Testis (tissue), 3 donors: ENCODE measurements around the gene AQP2. TPM values are rescaled to one million over a fixed set of nuclear protein-coding genes. Genes with fewer than 3 reads are reported as not detected.
A peak's percentile ranks its signal among the peaks of the same experiment; 100 is the strongest.

Experiments used
- DNase-seq: peaks from one replicate; pipeline ENCODE4 v3.0.0-alpha.2; 2019
- H3K27ac ChIP-seq, 2 donors: fragments of 200-600 bp; sonication (generic); one replicate each; pipeline ENCODE4 v1.5.1; 2019
- H3K27me3 ChIP-seq: fragments of 200-600 bp; sonication (generic); one replicate; pipeline ENCODE4 v1.5.1; 2019
- H3K36me3 ChIP-seq: fragments of 200-600 bp; sonication (generic); one replicate; pipeline ENCODE4 v1.5.1; 2017; ENCODE audit warnings: low read depth; ENCODE audit errors: missing control alignments
- H3K4me1 ChIP-seq: fragments of 200-600 bp; sonication (generic); one replicate; pipeline ENCODE4 v1.5.1; 2019
- H3K4me3 ChIP-seq, 2 donors: fragments of 200-600 bp; sonication (generic); one replicate each; pipeline ENCODE4 v1.5.1; 2017 to 2019
- H3K9me3 ChIP-seq: fragments of 200-600 bp; sonication (generic); one replicate; pipeline ENCODE4 v1.5.1; 2017
- POLR2A ChIP-seq: fragments of 450-650 bp; IDR thresholded peaks from one replicate; pipeline ENCODE4 v1.6.1; 2017; ENCODE audit warnings: antibody characterized with exemption, mild to moderate bottlenecking, moderate library complexity
- WGBS, 2 donors: methylation state at CpG; one replicate each; pipeline ENCODE4 v1.1.5; 2018; 5-methylcytosine and 5-hydroxymethylcytosine counted together
- intact Hi-C: fragments of 100-400 bp; cut with DNase I; formaldehyde crosslinking; loops from one replicate; pipeline ENCODE4 v1.15.1; 2023; ENCODE audit warnings: low total_unique reads
- polyA plus RNA-seq: library from polyadenylated mRNA; stranded (reverse); fragments of 350-450 nt; fragmentation: Illumina TruSeq; extraction: RNeasy Lipid Tissue Mini Kit (QIAGEN cat#74804); gene quantifications from one replicate; pipeline ENCODE4 v1.2.3, GENCODE V29; 2014; ENCODE audit warnings: low read depth, low replicate concordance; ENCODE audit not compliant: insufficient read depth
- total RNA-seq, 2 donors: library from RNA; depleted of rRNA; stranded (reverse); fragments of >200 nt; gene quantifications; one replicate each; pipeline ENCODE4 v1.2.3, GENCODE V29; 2016
- TF ChIP-seq, protein P1 (sequence below), 3 experiments: fragments of 450-650 bp in 2 of 3; fragments of 200-600 bp in 1 of 3; sonication (generic) in 1 of 3; IDR thresholded peaks; one replicate each; pipeline ENCODE4 v1.5.1; 2016 to 2019; ENCODE audit warnings: antibody characterized with exemption in 3 of 3, mild to moderate bottlenecking in 2 of 3, moderate library complexity in 1 of 3

AQP2 gene
- total and polyA plus RNA-seq, 3 donors from 2014 or later, result 0.79 to 1.9 (median 1.1) TPM

DNA sequence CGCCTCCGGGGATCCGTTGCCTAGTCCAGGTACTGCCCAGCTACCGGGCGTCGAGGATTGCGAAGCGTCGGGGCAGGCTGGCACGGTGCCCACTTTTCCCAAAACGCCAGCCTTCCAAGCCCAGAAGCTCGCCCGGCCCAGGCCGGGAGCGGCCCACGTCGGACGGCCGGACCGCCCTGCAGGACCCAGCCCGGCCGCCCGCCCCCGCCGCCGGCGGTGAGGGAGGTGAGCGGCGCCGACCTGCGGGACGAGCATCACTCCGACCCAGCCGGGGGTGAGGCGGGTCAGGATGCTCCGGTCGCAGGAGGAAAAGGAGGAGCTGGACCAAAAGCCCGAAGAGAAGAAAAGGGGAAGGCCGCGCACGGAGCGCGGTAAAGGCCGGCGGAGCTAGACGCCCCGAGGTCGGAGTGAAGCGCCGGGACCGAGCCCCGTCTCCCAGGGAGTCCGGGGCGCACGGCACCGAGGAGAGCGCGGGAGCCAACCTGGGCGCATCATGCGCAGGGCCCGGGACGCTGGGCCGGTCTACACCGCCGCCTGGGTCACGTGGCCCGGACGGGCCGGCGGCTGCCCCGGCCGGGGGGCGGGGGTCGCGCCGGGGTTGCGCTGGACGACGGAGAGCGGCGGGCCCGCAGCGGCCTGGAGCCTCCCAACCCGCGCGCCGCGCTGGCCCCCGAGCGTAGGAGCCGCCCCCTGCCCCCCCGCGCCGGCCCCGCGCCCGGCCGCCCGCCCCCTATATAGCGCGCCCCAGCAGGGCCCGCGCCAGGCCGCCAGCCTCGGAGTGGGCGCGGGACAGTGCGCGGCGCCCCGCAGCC is 10.8 kb downstream of the AQP2 start, which contains the start of gene AQP5:
AQP5 (plus strand) TSS at position 762 of the 812 bp plus-strand sequence. CDS start 146 bp downstream, outside the sequence.
- Histone ChIP-seq H3K9me3 (no peaks in the 10 kb centered on the region), H3K4me1 (peaks cover 15% of the 10 kb centered on the region), H3K27ac (no peak within 1 kb of the TSS), H3K36me3 (no peaks in the 10 kb centered on the region), H3K27me3 (no peaks in the 10 kb centered on the region), H3K4me3 (peak within 1 kb of the TSS; percentile 29 to 47)
- DNase-seq, result no peak
- intact Hi-C loops, result no loop called here
- 1 to 2% methylated on average over 22 to 50 of the region's 111 CpGs for WGBS, 2 donors
- TF ChIP-seq, protein P1, sequence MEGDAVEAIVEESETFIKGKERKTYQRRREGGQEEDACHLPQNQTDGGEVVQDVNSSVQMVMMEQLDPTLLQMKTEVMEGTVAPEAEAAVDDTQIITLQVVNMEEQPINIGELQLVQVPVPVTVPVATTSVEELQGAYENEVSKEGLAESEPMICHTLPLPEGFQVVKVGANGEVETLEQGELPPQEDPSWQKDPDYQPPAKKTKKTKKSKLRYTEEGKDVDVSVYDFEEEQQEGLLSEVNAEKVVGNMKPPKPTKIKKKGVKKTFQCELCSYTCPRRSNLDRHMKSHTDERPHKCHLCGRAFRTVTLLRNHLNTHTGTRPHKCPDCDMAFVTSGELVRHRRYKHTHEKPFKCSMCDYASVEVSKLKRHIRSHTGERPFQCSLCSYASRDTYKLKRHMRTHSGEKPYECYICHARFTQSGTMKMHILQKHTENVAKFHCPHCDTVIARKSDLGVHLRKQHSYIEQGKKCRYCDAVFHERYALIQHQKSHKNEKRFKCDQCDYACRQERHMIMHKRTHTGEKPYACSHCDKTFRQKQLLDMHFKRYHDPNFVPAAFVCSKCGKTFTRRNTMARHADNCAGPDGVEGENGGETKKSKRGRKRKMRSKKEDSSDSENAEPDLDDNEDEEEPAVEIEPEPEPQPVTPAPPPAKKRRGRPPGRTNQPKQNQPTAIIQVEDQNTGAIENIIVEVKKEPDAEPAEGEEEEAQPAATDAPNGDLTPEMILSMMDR (IDR thresholded peaks at IDR 0.05), result no peak
- TF ChIP-seq POLR2A, result no peak

DNA sequence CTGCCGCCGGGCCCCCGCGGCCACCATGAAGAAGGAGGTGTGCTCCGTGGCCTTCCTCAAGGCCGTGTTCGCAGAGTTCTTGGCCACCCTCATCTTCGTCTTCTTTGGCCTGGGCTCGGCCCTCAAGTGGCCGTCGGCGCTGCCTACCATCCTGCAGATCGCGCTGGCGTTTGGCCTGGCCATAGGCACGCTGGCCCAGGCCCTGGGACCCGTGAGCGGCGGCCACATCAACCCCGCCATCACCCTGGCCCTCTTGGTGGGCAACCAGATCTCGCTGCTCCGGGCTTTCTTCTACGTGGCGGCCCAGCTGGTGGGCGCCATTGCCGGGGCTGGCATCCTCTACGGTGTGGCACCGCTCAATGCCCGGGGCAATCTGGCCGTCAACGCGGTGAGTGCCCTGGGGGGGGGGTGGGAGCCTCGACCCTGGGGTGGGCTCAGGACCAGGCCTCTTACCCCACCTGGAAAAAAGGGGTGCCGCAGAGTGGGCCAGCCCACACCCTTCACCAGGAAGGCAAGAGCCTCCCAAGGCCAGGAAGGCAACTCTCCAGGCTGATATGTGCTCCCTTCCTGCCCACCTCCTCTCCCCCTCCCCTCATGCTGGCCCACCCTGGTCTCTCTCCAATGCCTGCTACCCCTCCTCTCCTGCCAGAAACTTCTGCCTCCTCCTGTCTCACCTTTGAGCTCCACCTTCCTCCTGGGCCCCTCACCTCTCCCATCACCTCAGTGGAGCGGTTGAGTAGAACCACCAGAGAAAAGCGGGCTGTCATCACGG is 11.6 kb downstream of the AQP2 start:
- Histone ChIP-seq H3K36me3 (no peaks in the 10 kb centered on the region), H3K27me3 (no peaks in the 10 kb centered on the region), H3K27ac (no peak overlapping the region), H3K4me3 (no peak overlapping the region), H3K4me1 (peaks cover 16% of the 10 kb centered on the region), H3K9me3 (no peaks in the 10 kb centered on the region)
- DNase-seq, result no peak
- TF ChIP-seq POLR2A, result no peak
- TF ChIP-seq, protein P1 (IDR thresholded peaks at IDR 0.05), result no peak
- 59 to 85% methylated on average over 15 to 33 of the region's 37 CpGs for WGBS, 2 donors
- intact Hi-C loops, result no loop called here

DNA sequence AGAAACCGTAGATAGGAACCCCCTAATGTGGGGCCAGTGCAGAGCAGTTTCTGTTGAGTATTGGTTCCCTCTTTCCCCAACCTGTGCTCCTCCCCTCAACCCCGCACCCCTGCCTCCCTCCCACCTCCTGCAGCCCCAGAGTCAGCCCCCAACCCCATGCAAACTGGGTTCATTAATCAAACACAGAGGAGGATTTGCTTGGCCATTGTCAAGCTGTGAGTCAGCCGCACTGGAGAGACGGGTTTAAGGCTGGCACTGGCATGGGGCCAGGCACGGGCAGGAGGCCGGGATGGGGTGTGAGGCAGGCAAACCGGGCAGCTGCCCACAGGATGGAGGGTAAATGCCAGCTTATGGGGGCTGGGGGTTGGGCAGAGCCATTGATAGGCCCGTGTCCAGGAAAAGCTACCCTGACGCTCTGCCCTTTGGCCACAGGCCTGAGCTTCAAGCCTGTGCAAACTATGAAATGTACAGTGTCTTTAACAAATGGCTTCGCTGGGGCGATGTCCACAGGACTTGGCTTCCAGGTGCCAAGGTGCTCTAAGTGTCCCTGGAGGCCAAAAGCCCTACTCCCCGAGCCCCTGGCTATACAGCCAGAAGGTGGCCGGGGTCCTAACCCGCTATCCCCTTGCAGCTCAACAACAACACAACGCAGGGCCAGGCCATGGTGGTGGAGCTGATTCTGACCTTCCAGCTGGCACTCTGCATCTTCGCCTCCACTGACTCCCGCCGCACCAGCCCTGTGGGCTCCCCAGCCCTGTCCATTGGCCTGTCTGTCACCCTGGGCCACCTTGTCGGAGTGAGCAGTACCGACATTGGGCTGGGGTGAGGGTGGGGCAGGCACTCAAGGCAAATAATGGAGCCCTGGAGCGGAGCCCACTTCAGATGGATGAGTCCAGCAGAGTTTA is 12.6 kb downstream of the AQP2 start:
- intact Hi-C loops, result no loop called here
- H3K36me3 ChIP-seq, result no peaks in the 10 kb centered on the region
- H3K9me3 ChIP-seq, result no peaks in the 10 kb centered on the region
- DNase-seq, result peak; percentile 49
- TF ChIP-seq, protein P1 (IDR thresholded peaks at IDR 0.05), result no peak
- no peak for TF ChIP-seq POLR2A
- no peak overlapping the region for H3K4me3 ChIP-seq
- 77 to 81% methylated on average over 21 of the region's 21 CpGs for WGBS, 2 donors
- no peaks in the 10 kb centered on the region for H3K27me3 ChIP-seq
- H3K27ac ChIP-seq, result no peak overlapping the region
- H3K4me1 ChIP-seq, result peaks cover 23% of the 10 kb centered on the region

DNA sequence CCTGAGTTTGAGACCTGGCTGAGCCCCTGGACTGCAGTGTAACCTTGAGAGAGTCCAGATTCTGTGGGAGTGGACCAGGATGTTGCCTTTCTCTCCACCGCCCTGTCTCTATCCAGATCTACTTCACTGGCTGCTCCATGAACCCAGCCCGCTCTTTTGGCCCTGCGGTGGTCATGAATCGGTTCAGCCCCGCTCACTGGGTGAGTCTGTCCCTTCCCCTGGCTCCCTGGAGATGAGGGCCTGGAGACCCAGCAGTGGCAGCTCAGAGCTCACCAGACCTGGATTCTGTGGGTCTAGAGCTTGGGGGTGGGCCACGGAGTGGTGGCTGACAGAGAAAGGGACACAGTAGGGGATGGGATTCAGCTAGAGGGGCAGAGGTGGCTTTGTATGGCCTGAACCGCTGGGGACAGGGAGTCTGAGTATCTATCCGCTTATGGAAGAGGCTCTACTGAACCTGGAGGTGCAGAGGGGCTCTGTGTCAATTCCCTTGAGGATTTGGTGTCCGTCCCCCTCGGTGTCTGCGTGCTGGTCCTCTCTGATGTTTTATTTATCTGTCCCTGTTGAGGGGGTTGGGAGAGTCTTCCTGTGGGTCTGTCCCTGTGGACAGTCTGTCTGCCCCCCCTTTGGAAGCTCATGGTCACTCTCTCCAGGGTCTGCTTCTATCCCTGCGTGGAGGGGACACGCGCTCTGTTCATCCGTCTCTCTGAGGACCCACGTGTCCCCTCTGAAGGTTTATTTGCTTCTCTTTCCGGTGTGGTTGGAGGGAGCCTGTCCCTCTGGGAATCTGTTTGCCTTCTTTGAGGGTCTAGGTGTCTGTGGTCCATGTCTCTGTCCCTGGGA is 13.7 kb downstream of the AQP2 start:
- no peak for DNase-seq
- intact Hi-C loops, result no loop called here
- TF ChIP-seq POLR2A, result no peak
- TF ChIP-seq, protein P1 (IDR thresholded peaks at IDR 0.05), result no peak

More for the DNA sequence above, 13.7 kb downstream of the AQP2 start:
- H3K27me3 ChIP-seq, result no peaks in the 10 kb centered on the region
- no peak overlapping the region for H3K27ac ChIP-seq
- 67 to 87% methylated on average over 15 to 17 of the region's 17 CpGs for WGBS, 2 donors
- no peaks in the 10 kb centered on the region for H3K36me3 ChIP-seq
- H3K4me3 ChIP-seq, result no peak overlapping the region
- no peaks in the 10 kb centered on the region for H3K9me3 ChIP-seq
- peaks cover 23% of the 10 kb centered on the region for H3K4me1 ChIP-seq
